ENCODE data around the gene MICAL2. TPM values are rescaled to one million over a fixed set of nuclear protein-coding genes. Genes with fewer than 3 reads are reported as not detected.

Gene MICAL2
- total RNA-seq, 1 experiment from 2014 or later: 37.4 TPM

GRCh38 chr11:12260731-12261521, 150.5 kb downstream of the MICAL2 start:
- Histone ChIP-seq H3K9me2 (ENCODE audit: insufficient read depth) (no peaks in the 10 kb centered on the region), H3K36me3 (ENCODE audit: control insufficient read depth in 1 of 2, insufficient read depth in 2 of 2, low read length in 2 of 2) (no peaks in the 10 kb centered on the region), H3K27me3 (ENCODE audit: insufficient read depth, low read length) (no peaks in the 10 kb centered on the region), H3K79me2 (ENCODE audit: insufficient read depth, low read length) (no peaks in the 10 kb centered on the region), H3K9ac (ENCODE audit: low read length) (no peak overlapping the region), H3K4me2 (ENCODE audit: low read length) (no peak overlapping the region), H2AFZ (ENCODE audit: low read depth, low read length, poor library complexity, severe bottlenecking) (no peak overlapping the region), H3K27ac (ENCODE audit: low read depth, low read length) (no peak overlapping the region), H4K20me1 (ENCODE audit: insufficient read depth) (no peaks in the 10 kb centered on the region), H3K4me1 (ENCODE audit: control insufficient read depth in 1 of 2, insufficient read depth in 2 of 2, low read length in 2 of 2) (peaks cover 10% of the 10 kb centered on the region in 2 experiments), H3K9me3 (ENCODE audit: control insufficient read depth in 1 of 2, insufficient read depth in 1 of 2, low read depth in 1 of 2, low read length in 2 of 2) (no peaks in the 10 kb centered on the region), H3K4me3 (replicated peaks in 1 of 2; ENCODE audit: low read depth in 1 of 2, low read length in 2 of 2) (no peak overlapping the region)
- ChIA-PET CTCF (no interaction called here), POLR2A (no interaction called here), RAD21 (ENCODE audit: low non-redundant PET in 1 of 2, low total read pairs in 2 of 2, uncharacterized antibody in 2 of 2, unreplicated experiment in 2 of 2) (no interaction called here)
- ATAC-seq (no peak), DNase-seq (ENCODE audit: low read depth, low spot score) (no peak)
- intact Hi-C loops (cut with micrococcal nuclease): no loop called here
- no peak for TF ChIP-seq RAD21 (IDR thresholded peaks at IDR 0.05; ENCODE audit: low read depth)
- TF ChIP-seq SIN3A (IDR thresholded peaks at IDR 0.05; ENCODE audit: low read depth): no peak
- TF ChIP-seq REST (IDR thresholded peaks at IDR 0.05; ENCODE audit: low read depth): no peak
- TF ChIP-seq ZNF274 (IDR thresholded peaks at IDR 0.05; ENCODE audit: low read depth, low read length): no peak
- TF ChIP-seq SRF (IDR thresholded peaks at IDR 0.05; ENCODE audit: low read depth): no peak
- no peak for TF ChIP-seq ELF1 (IDR thresholded peaks at IDR 0.05; ENCODE audit: borderline replicate concordance, low read depth)
- no peak for TF ChIP-seq EZH2phosphoT487 (IDR thresholded peaks at IDR 0.05; ENCODE audit: borderline replicate concordance)
- TF ChIP-seq EZH2 (IDR thresholded peaks at IDR 0.05): no peak
- no peak for TF ChIP-seq CBX3 (IDR thresholded peaks at IDR 0.05; ENCODE audit: low read depth)
- TF ChIP-seq ZFX (IDR thresholded peaks at IDR 0.05): no peak
- no peak for TF ChIP-seq MAX (IDR thresholded peaks at IDR 0.05)
- no peak for TF ChIP-seq FOSL1 (IDR thresholded peaks at IDR 0.05; ENCODE audit: low read depth)
- BruUV-seq (replicated peaks): no TSS peak

Measured in HCT116 (cell line).